HepG2 (cell line): ENCODE measurements around the gene METTL13. TPM values are rescaled to one million over a fixed set of nuclear protein-coding genes. Genes with fewer than 3 reads are reported as not detected.

Source experiments
- ELF4 ChIP-seq: sonication (generic); formaldehyde crosslinking; IDR thresholded peaks from 2 replicates; pipeline ENCODE4 v1.5.0; 2020; ENCODE audit warnings: missing genetic modification reagents, mild to moderate bottlenecking, moderate library complexity, borderline replicate concordance
- FOXP1 ChIP-seq, 2 experiments: fragments of 450-650 bp in 1 of 2; IDR thresholded peaks; 2 replicates each; pipeline ENCODE4 v1.6.1; 2017 to 2018; ENCODE audit warnings: antibody characterized with exemption in 1 of 2
- GABPA ChIP-seq, 2 experiments: IDR thresholded peaks; 2 replicates each; pipeline ENCODE4 v1.6.1; 2011 to 2016; ENCODE audit warnings: low read depth in 2 of 2, low read length in 1 of 2, missing biosample characterization in 1 of 2, missing genetic modification characterization in 1 of 2
- HHEX ChIP-seq: IDR thresholded peaks from 2 replicates; pipeline ENCODE4 v1.6.1; 2016; ENCODE audit warnings: control low read depth
- MIXL1 ChIP-seq: IDR thresholded peaks from 2 replicates; pipeline ENCODE4 v1.6.1; 2016
- NR2F2 ChIP-seq: IDR thresholded peaks from 2 replicates; pipeline ENCODE4 v1.6.1; 2012; ENCODE audit warnings: low read depth, inconsistent platforms, borderline replicate concordance
- PCBP2 ChIP-seq: fragments of 200-400 bp; formaldehyde crosslinking; optimal IDR thresholded peaks from 2 replicates; pipeline ENCODE3; 2018; ENCODE audit warnings: low read length, low read depth; ENCODE audit not compliant: poor library complexity, severe bottlenecking
- RXRA ChIP-seq: sonication (generic); formaldehyde crosslinking; IDR thresholded peaks from 2 replicates; pipeline ENCODE4 v1.5.1; 2020; ENCODE audit warnings: missing genetic modification reagents
- ZBTB7B ChIP-seq: sonication (generic); formaldehyde crosslinking; IDR thresholded peaks from 2 replicates; pipeline ENCODE4 v1.4.0; 2020; ENCODE audit warnings: missing genetic modification reagents
- ZC3H4 ChIP-seq: sonication (generic); formaldehyde crosslinking; IDR thresholded peaks from 2 replicates; pipeline ENCODE4 v1.4.0; 2020; ENCODE audit warnings: missing genetic modification reagents, borderline replicate concordance
- ZFP36L1 ChIP-seq: sonication (generic); formaldehyde crosslinking; IDR thresholded peaks from 2 replicates; pipeline ENCODE4 v1.8.0; 2022; ENCODE audit warnings: mild to moderate bottlenecking, missing genetic modification reagents, moderate library complexity
- ZFP82 ChIP-seq: sonication (generic); formaldehyde crosslinking; IDR thresholded peaks from 2 replicates; pipeline ENCODE4 v1.5.1; 2020; ENCODE audit warnings: mild to moderate bottlenecking, missing genetic modification reagents, borderline replicate concordance
- ZNF30 ChIP-seq: sonication (generic); formaldehyde crosslinking; IDR thresholded peaks from 2 replicates; pipeline ENCODE4 v1.5.0; 2020; ENCODE audit warnings: mild to moderate bottlenecking, missing genetic modification reagents
- ZNF383 ChIP-seq: sonication (generic); formaldehyde crosslinking; IDR thresholded peaks from 2 replicates; pipeline ENCODE4 v1.4.0; 2020; ENCODE audit warnings: missing genetic modification reagents, mild to moderate bottlenecking, borderline replicate concordance
- ZNF446 ChIP-seq: sonication (generic); formaldehyde crosslinking; IDR thresholded peaks from 2 replicates; pipeline ENCODE4 v1.5.0; 2020; ENCODE audit warnings: mild to moderate bottlenecking, missing genetic modification reagents
- ZNF616 ChIP-seq: sonication (generic); formaldehyde crosslinking; IDR thresholded peaks from 2 replicates; pipeline ENCODE4 v1.5.0; 2020; ENCODE audit warnings: low read depth, mild to moderate bottlenecking, missing genetic modification reagents
- polyA plus RNA-seq, 8 experiments: library from polyadenylated mRNA; depleted of rRNA in 3 of 8; stranded (reverse) in 7 of 8; unstranded in 1 of 8; fragments of >200 nt; fragmentation: Illumina TruSeq in 4 of 8; extraction: Trizol in 4 of 8; gene quantifications; 2 replicates each; pipeline versions ENCODE4 v1.2.1 to v1.2.3, GENCODE V29; 2011 to 2016; ENCODE audit warnings: low read depth in 4 of 8, missing spikeins in 1 of 8, mixed read lengths in 1 of 8; ENCODE audit not compliant: insufficient read depth in 1 of 8
- total RNA-seq, 5 experiments: library from RNA; depleted of rRNA; stranded (reverse); fragments of >200 nt; fragmentation: Illumina TruSeq; extraction: Trizol; gene quantifications; 2 replicates each; pipeline ENCODE4 v1.2.3, GENCODE V29; 2016; ENCODE audit warnings: low read depth in 1 of 5
- TF ChIP-seq, protein P1 (sequence below): sonication (generic); formaldehyde crosslinking; IDR thresholded peaks from 2 replicates; pipeline ENCODE4 v1.4.0; 2020; ENCODE audit warnings: mild to moderate bottlenecking, missing genetic modification reagents
- TF ChIP-seq, protein P2 (sequence below): sonication (generic); formaldehyde crosslinking; IDR thresholded peaks from 2 replicates; pipeline ENCODE4 v1.9.0; 2021; ENCODE audit warnings: missing genetic modification reagents, mild to moderate bottlenecking, borderline replicate concordance
- TF ChIP-seq, protein P3 (sequence below): sonication (generic); formaldehyde crosslinking; IDR thresholded peaks from 2 replicates; pipeline ENCODE4 v1.9.0; 2022; ENCODE audit warnings: missing genetic modification reagents, mild to moderate bottlenecking, borderline replicate concordance
- TF ChIP-seq, protein P4 (sequence below): sonication (generic); formaldehyde crosslinking; IDR thresholded peaks from 2 replicates; pipeline ENCODE4 v1.4.0; 2020; ENCODE audit warnings: missing genetic modification reagents
- TF ChIP-seq, protein P5 (sequence below): sonication (generic); formaldehyde crosslinking; IDR thresholded peaks from 2 replicates; pipeline ENCODE4 v1.5.1; 2020; ENCODE audit warnings: missing genetic modification reagents, mild to moderate bottlenecking, borderline replicate concordance

The METTL13 gene
- total and polyA plus RNA-seq, 2 of the 13 experiments (the other 11 are each of a cell fraction or from before 2014, with no cell fraction given) = 18.6 to 22.8 TPM

DNA sequence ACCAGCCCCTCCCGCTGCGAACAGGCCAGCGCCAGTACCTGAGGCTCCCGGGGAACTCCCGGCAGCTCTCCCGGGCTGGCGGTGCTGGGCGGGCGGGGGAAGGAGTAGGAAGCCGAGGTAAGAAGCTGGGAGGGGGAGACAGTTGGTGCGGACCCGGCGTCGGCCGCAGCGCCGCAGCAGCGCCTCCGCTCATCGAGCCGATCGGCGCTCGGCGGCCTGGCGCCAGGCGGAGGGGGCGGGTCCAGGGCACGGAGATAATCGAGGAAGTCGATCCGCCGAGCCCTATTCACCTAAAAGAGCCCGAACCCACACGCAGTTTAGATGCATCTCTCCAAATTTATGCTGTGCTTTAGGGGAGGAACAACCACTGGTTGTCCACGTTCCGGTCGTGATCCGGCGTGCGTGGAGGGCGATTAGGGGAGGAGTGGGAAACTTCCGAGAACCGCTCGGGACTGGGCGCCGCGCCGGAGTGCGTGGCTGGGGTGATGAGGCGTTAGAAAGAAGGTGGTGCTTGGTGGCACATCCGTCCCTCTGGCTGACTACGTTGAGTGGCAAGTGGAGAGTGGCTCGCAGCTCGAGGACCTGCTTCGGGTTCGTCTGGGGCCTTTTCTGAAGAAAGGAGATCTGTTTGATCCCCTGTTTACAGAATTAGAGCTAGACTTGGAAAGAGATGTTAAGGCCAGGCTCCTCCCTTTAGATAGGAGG lies 39.4 kb upstream of the METTL13 start, which contains the start of gene VAMP4 (continued):
- TF ChIP-seq, protein P1, sequence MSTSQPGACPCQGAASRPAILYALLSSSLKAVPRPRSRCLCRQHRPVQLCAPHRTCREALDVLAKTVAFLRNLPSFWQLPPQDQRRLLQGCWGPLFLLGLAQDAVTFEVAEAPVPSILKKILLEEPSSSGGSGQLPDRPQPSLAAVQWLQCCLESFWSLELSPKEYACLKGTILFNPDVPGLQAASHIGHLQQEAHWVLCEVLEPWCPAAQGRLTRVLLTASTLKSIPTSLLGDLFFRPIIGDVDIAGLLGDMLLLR = no peak
- TF ChIP-seq, protein P2, sequence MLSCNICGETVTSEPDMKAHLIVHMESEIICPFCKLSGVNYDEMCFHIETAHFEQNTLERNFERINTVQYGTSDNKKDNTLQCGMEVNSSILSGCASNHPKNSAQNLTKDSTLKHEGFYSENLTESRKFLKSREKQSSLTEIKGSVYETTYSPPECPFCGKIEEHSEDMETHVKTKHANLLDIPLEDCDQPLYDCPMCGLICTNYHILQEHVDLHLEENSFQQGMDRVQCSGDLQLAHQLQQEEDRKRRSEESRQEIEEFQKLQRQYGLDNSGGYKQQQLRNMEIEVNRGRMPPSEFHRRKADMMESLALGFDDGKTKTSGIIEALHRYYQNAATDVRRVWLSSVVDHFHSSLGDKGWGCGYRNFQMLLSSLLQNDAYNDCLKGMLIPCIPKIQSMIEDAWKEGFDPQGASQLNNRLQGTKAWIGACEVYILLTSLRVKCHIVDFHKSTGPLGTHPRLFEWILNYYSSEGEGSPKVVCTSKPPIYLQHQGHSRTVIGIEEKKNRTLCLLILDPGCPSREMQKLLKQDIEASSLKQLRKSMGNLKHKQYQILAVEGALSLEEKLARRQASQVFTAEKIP (CRISPR knock-in tag) = no peak
- TF ChIP-seq PCBP2 (no peak), ZFP36L1 (CRISPR knock-in tag) (no peak), FOXP1 (IDR thresholded peaks at IDR 0.05) (no peak), FOXP1 (CRISPR knock-in tag; IDR thresholded peaks at IDR 0.05) (no peak), ZC3H4 (no peak), ELF4 (CRISPR knock-in tag) (no peak), ZNF383 (CRISPR knock-in tag) (no peak), ZNF616 (CRISPR knock-in tag) (peak; percentile 71; the same call in 1 of the 2 replicates), ZFP82 (no peak), HHEX (no peak), ZBTB7B (CRISPR knock-in tag) (no peak), ZNF30 (CRISPR knock-in tag) (no peak; the same call in 1 of the 2 replicates), MIXL1 (CRISPR knock-in tag) (no peak; the same call in 1 of the 2 replicates), ZNF446 (no peak), RXRA (peak; percentile 46), NR2F2 (peak; percentile 26; the same call in 1 of the 2 replicates), GABPA (IDR thresholded peaks at IDR 0.05; ENCODE audit: low read depth, low read length) (peak; percentile 31; the same call in 1 of the 2 replicates), GABPA (CRISPR knock-in tag; IDR thresholded peaks at IDR 0.05; ENCODE audit: low read depth) (peak; percentile 58; the same call in 1 of the 2 replicates)
- TF ChIP-seq, protein P3, sequence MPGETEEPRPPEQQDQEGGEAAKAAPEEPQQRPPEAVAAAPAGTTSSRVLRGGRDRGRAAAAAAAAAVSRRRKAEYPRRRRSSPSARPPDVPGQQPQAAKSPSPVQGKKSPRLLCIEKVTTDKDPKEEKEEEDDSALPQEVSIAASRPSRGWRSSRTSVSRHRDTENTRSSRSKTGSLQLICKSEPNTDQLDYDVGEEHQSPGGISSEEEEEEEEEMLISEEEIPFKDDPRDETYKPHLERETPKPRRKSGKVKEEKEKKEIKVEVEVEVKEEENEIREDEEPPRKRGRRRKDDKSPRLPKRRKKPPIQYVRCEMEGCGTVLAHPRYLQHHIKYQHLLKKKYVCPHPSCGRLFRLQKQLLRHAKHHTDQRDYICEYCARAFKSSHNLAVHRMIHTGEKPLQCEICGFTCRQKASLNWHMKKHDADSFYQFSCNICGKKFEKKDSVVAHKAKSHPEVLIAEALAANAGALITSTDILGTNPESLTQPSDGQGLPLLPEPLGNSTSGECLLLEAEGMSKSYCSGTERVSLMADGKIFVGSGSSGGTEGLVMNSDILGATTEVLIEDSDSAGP (CRISPR knock-in tag) = peak; percentile 96
- TF ChIP-seq, protein P4, sequence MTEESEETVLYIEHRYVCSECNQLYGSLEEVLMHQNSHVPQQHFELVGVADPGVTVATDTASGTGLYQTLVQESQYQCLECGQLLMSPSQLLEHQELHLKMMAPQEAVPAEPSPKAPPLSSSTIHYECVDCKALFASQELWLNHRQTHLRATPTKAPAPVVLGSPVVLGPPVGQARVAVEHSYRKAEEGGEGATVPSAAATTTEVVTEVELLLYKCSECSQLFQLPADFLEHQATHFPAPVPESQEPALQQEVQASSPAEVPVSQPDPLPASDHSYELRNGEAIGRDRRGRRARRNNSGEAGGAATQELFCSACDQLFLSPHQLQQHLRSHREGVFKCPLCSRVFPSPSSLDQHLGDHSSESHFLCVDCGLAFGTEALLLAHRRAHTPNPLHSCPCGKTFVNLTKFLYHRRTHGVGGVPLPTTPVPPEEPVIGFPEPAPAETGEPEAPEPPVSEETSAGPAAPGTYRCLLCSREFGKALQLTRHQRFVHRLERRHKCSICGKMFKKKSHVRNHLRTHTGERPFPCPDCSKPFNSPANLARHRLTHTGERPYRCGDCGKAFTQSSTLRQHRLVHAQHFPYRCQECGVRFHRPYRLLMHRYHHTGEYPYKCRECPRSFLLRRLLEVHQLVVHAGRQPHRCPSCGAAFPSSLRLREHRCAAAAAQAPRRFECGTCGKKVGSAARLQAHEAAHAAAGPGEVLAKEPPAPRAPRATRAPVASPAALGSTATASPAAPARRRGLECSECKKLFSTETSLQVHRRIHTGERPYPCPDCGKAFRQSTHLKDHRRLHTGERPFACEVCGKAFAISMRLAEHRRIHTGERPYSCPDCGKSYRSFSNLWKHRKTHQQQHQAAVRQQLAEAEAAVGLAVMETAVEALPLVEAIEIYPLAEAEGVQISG (CRISPR knock-in tag) = peak; percentile 89
- TF ChIP-seq, protein P5, sequence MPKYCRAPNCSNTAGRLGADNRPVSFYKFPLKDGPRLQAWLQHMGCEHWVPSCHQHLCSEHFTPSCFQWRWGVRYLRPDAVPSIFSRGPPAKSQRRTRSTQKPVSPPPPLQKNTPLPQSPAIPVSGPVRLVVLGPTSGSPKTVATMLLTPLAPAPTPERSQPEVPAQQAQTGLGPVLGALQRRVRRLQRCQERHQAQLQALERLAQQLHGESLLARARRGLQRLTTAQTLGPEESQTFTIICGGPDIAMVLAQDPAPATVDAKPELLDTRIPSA = no peak
